Coronary artery (tissue), 2 donors: ENCODE results near the gene JOSD2.
"Not testable (repeated sequence)": the region's sequence is repeated elsewhere in the genome, so short reads cannot be mapped to it uniquely, and the experiment has no call there.

ENCODE experiments used
- DNase-seq: peaks from one replicate; pipeline ENCODE4 v3.0.0-alpha.2; 2017; ENCODE audit warnings: low spot score
- H3K27ac ChIP-seq, 2 donors: fragments of 200-600 bp; sonication (generic); one replicate each; pipeline ENCODE4 v1.5.1; 2016 to 2019
- H3K4me3 ChIP-seq: fragments of 200-600 bp; sonication (generic); 2 replicates; pipeline ENCODE4 v1.5.1; 2016; ENCODE audit warnings: mild to moderate bottlenecking, moderate library complexity
- CTCF ChIP-seq: fragments of 200-600 bp; sonication (generic); IDR thresholded peaks from one replicate; pipeline ENCODE4 v1.5.1; 2019; ENCODE audit warnings: antibody characterized with exemption

Gene JOSD2

GRCh38 chr19:50475101-50475568 is 35.9 kb downstream of the JOSD2 start:
- no peak overlapping the region for H3K4me3 ChIP-seq
- no peak overlapping the region for H3K27ac ChIP-seq
- no peak for DNase-seq
- TF ChIP-seq CTCF: no peak

GRCh38 chr19:50473336-50473735 is 37.7 kb downstream of the JOSD2 start:
- DNase-seq, H3K4me3 ChIP-seq, H3K27ac ChIP-seq: not testable (repeated sequence)

- H3K27ac ChIP-seq: no peak overlapping the region
- TF ChIP-seq CTCF: no peak
- DNase-seq: no peak
- no peak overlapping the region for H3K4me3 ChIP-seq
Measured at GRCh38 chr19:50468818-50469217, 42.2 kb downstream of the JOSD2 start.

GRCh38 chr19:50467566-50467965 is 43.4 kb downstream of the JOSD2 start:
- no peak for TF ChIP-seq CTCF
- DNase-seq: no peak
- no peak overlapping the region for H3K4me3 ChIP-seq
- H3K27ac ChIP-seq: no peak overlapping the region

GRCh38 chr19:50466706-50467039 is 44.3 kb downstream of the JOSD2 start:
- no peak overlapping the region for H3K4me3 ChIP-seq
- no peak for DNase-seq
- no peak overlapping the region for H3K27ac ChIP-seq
- TF ChIP-seq CTCF: no peak

- no peak for DNase-seq
- no peak for TF ChIP-seq CTCF
- Histone ChIP-seq H3K4me3 (no peak overlapping the region), H3K27ac (no peak overlapping the region)
Measured at GRCh38 chr19:50465986-50466705, 44.8 kb downstream of the JOSD2 start.

- Histone ChIP-seq H3K27ac (no peak overlapping the region), H3K4me3 (no peak overlapping the region)
- no peak for DNase-seq
- no peak for TF ChIP-seq CTCF
Measured at GRCh38 chr19:50465000-50465399, 46.0 kb downstream of the JOSD2 start.

GRCh38 chr19:50464348-50464747 is 46.6 kb downstream of the JOSD2 start:
- no peak for DNase-seq
- Histone ChIP-seq H3K4me3 (no peak overlapping the region), H3K27ac (no peak overlapping the region)
- TF ChIP-seq CTCF: no peak
